Glutamatergic neuron (in vitro differentiated cells): Measurements from ENCODE around the gene ALG5. TPM values are rescaled to one million over a fixed set of nuclear protein-coding genes. Genes with fewer than 3 reads are reported as not detected.

Source experiments
- DNase-seq: peaks from one replicate; pipeline ENCODE4 v3.0.0; 2022
- H3K27ac Mint-ChIP-seq: one replicate; pipeline ENCODE4 v1.8.0; 2020; ENCODE audit warnings: mild to moderate bottlenecking, mixed read lengths, inconsistent platforms; ENCODE audit not compliant: unreplicated experiment
- H3K27me3 Mint-ChIP-seq: one replicate; pipeline ENCODE4 v1.8.0; 2020; ENCODE audit warnings: mild to moderate bottlenecking, moderate library complexity, mixed read lengths, inconsistent platforms; ENCODE audit not compliant: unreplicated experiment
- H3K36me3 Mint-ChIP-seq: one replicate; pipeline ENCODE4 v1.8.0; 2020; ENCODE audit warnings: mild to moderate bottlenecking, mixed read lengths, inconsistent platforms; ENCODE audit not compliant: unreplicated experiment
- H3K4me1 Mint-ChIP-seq: one replicate; pipeline ENCODE4 v1.8.0; 2020; ENCODE audit warnings: mild to moderate bottlenecking, low read depth, mixed read lengths, inconsistent platforms; ENCODE audit not compliant: unreplicated experiment
- H3K4me3 Mint-ChIP-seq: one replicate; pipeline ENCODE4 v1.8.0; 2020; ENCODE audit warnings: mild to moderate bottlenecking, mixed read lengths, inconsistent platforms; ENCODE audit not compliant: unreplicated experiment
- H3K9me3 Mint-ChIP-seq: one replicate; pipeline ENCODE4 v1.8.0; 2020; ENCODE audit warnings: mild to moderate bottlenecking, moderate library complexity, mixed read lengths, inconsistent platforms; ENCODE audit not compliant: unreplicated experiment
- CTCF ChIP-seq: fragments of 200-600 bp; sonication (generic); IDR thresholded peaks from one replicate; pipeline ENCODE4 v1.5.0; 2021; ENCODE audit not compliant: partially characterized antibody, unreplicated experiment
- total RNA-seq: library from RNA; stranded (reverse); fragmentation: NEBNext Ultra II Directional; extraction: Animal tissue kit (Norgen Biotek cat#: 25700); gene quantifications from one replicate; pipeline ENCODE4 v1.2.1, GENCODE V29; 2021; ENCODE audit not compliant: unreplicated experiment

ALG5 gene
- total RNA-seq, 1 donor from 2014 or later = 25.5 TPM

GRCh38 chr13:36910545-36910944 is 88.6 kb downstream of the ALG5 start:
- H3K36me3 Mint-ChIP-seq = no peaks in the 10 kb centered on the region
- peak overlapping the region; percentile 66 for H3K27ac Mint-ChIP-seq
- H3K9me3 Mint-ChIP-seq = no peaks in the 10 kb centered on the region
- TF ChIP-seq CTCF = no peak
- peaks cover 46% of the 10 kb centered on the region for H3K4me1 Mint-ChIP-seq
- peaks cover 7% of the 10 kb centered on the region for H3K27me3 Mint-ChIP-seq
- no peak for DNase-seq
- peak overlapping the region; percentile 73 for H3K4me3 Mint-ChIP-seq

GRCh38 chr13:36907821-36908220 is 91.3 kb downstream of the ALG5 start:
- peak; percentile 35 for DNase-seq
- Mint-ChIP-seq H3K4me3 (peak overlapping the region; percentile 77), H3K27ac (peak overlapping the region; percentile 60), H3K36me3 (no peaks in the 10 kb centered on the region), H3K27me3 (peaks cover 20% of the 10 kb centered on the region), H3K9me3 (peaks cover 13% of the 10 kb centered on the region), H3K4me1 (peaks cover 56% of the 10 kb centered on the region)
- no peak for TF ChIP-seq CTCF

- Mint-ChIP-seq H3K36me3 (no peaks in the 10 kb centered on the region), H3K4me3 (peak overlapping the region; percentile 61), H3K27ac (peak overlapping the region; percentile 62), H3K9me3 (peaks cover 13% of the 10 kb centered on the region), H3K27me3 (peaks cover 20% of the 10 kb centered on the region), H3K4me1 (peaks cover 56% of the 10 kb centered on the region)
- no peak for DNase-seq
- no peak for TF ChIP-seq CTCF
Measured at GRCh38 chr13:36907266-36907665, 91.9 kb downstream of the ALG5 start.

GRCh38 chr13:36905944-36906343 is 93.2 kb downstream of the ALG5 start:
- TF ChIP-seq CTCF = no peak
- Mint-ChIP-seq H3K27me3 (peaks cover 22% of the 10 kb centered on the region), H3K4me1 (peaks cover 58% of the 10 kb centered on the region), H3K36me3 (peaks cover 5% of the 10 kb centered on the region), H3K9me3 (peaks cover 17% of the 10 kb centered on the region), H3K4me3 (peak overlapping the region; percentile 27), H3K27ac (peak overlapping the region; percentile 71)
- DNase-seq = no peak

GRCh38 chr13:36903925-36904595 is 95.1 kb downstream of the ALG5 start:
- peak overlapping the region; percentile 97 for H3K27ac Mint-ChIP-seq
- peaks cover 20% of the 10 kb centered on the region for H3K36me3 Mint-ChIP-seq
- TF ChIP-seq CTCF = no peak
- H3K4me3 Mint-ChIP-seq = peak overlapping the region; percentile 83
- peak; percentile 59 for DNase-seq
- H3K27me3 Mint-ChIP-seq = peaks cover 18% of the 10 kb centered on the region
- H3K4me1 Mint-ChIP-seq = peaks cover 48% of the 10 kb centered on the region
- H3K9me3 Mint-ChIP-seq = peaks cover 17% of the 10 kb centered on the region
